Measurements from ENCODE around the gene FASN.

DNA sequence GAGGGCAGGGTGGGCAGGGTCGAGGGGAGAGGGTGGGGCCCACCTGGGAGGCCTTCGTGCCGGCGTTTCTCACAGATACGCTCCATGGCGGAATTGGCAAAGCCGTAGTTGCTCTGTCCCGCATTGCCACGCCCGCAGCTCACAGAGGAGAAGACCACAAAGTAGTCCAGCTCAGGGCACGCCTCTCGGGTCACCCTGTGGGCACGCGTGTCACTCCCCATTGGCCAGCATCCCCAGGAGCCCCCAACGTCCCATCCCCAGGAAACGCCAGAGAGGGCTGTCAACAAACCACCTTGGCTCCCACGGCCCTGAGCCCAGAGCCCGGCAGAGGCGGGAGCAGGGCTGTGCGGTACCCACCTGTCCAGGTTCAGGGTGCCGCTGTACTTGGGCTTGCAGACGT, 16.1 kb downstream of the FASN start:
- no peak for TF ChIP-seq POLR2AphosphoS5 (IDR thresholded peaks at IDR 0.05; ENCODE audit: borderline replicate concordance, low read depth, low read length)
- no peak for TF ChIP-seq EZH2 (IDR thresholded peaks at IDR 0.05)
